OCI-LY7 (cell line): ENCODE results near the gene SLC6A4. TPM values are rescaled to one million over a fixed set of nuclear protein-coding genes. Genes with fewer than 3 reads are reported as not detected.

Experiments used
- BruUV-seq: library from RNA; stranded (reverse); fragments of 400-500 nt; replicated peaks from 2 replicates; lab custom pipeline; 2021; lab: Mats Ljungman, UMichigan
- CTCF ChIA-PET: fragments of 300-600 bp; sonication (Branson Sonifier 250); formaldehyde crosslinking; loops from one replicate; lab custom pipeline; 2022; ENCODE audit warnings: antibody characterized with exemption; ENCODE audit not compliant: unreplicated experiment; lab: Charles Lee
- POLR2A ChIA-PET: fragments of 300-600 bp; sonication (Branson Sonifier 250); formaldehyde crosslinking; loops from one replicate; lab custom pipeline; 2022; ENCODE audit warnings: antibody characterized with exemption; lab: Charles Lee
- DNase-seq: peaks from one replicate; pipeline ENCODE4 v3.0.0-alpha.2; 2015; ENCODE audit warnings: low spot score
- H2AFZ ChIP-seq: fragments of 200-600 bp; sonication (generic), shearing (Covaris generic); 2 replicates; pipeline ENCODE4 v1.6.1; 2014; ENCODE audit warnings: mild to moderate bottlenecking, antibody characterized with exemption, low read length, moderate library complexity
- H3K27ac ChIP-seq: fragments of 200-600 bp; sonication (generic); 2 replicates; pipeline ENCODE4 v1.5.1; 2014; ENCODE audit warnings: mixed run types, low read depth, mild to moderate bottlenecking, moderate library complexity, low read length, inconsistent platforms; ENCODE audit not compliant: poor library complexity, severe bottlenecking
- H3K36me3 ChIP-seq: fragments of 200-600 bp; sonication (generic); 2 replicates; pipeline ENCODE4 v1.6.1; 2014; ENCODE audit warnings: mild to moderate bottlenecking, antibody characterized with exemption, low read length, moderate library complexity, mixed read lengths; ENCODE audit not compliant: insufficient read depth
- H3K4me1 ChIP-seq: fragments of 200-600 bp; sonication (generic); 2 replicates; pipeline ENCODE4 v1.5.1; 2014; ENCODE audit warnings: mild to moderate bottlenecking, low read length; ENCODE audit not compliant: insufficient read depth, poor library complexity, severe bottlenecking
- H3K4me2 ChIP-seq: fragments of 200-600 bp; sonication (generic); 2 replicates; pipeline ENCODE4 v1.6.1; 2014; ENCODE audit warnings: mild to moderate bottlenecking, low read length
- H3K4me3 ChIP-seq: fragments of 200-600 bp; sonication (generic); 2 replicates; pipeline ENCODE4 v1.5.1; 2014; ENCODE audit warnings: mild to moderate bottlenecking, low read depth, low read length; ENCODE audit not compliant: poor library complexity, severe bottlenecking
- H3K79me2 ChIP-seq: fragments of 200-600 bp; sonication (generic); 2 replicates; pipeline ENCODE4 v1.6.1; 2016; ENCODE audit warnings: low read depth, mild to moderate bottlenecking, low read length, moderate library complexity, mixed read lengths; ENCODE audit not compliant: insufficient read depth
- H3K9me2 ChIP-seq: fragments of 200-600 bp; sonication (generic); 2 replicates; pipeline ENCODE4 v1.6.1; 2016; ENCODE audit warnings: mild to moderate bottlenecking, low read length, mixed read lengths; ENCODE audit not compliant: insufficient read depth
- H3K9me3 ChIP-seq: fragments of 200-600 bp; sonication (generic); 2 replicates; pipeline ENCODE4 v1.6.1; 2014; ENCODE audit warnings: mild to moderate bottlenecking, mixed run types, low read length, mixed read lengths
- H4K20me1 ChIP-seq: fragments of 200-600 bp; sonication (generic); 2 replicates; pipeline ENCODE4 v1.6.1; 2014; ENCODE audit warnings: mild to moderate bottlenecking, antibody characterized with exemption, low read length, moderate library complexity, mixed read lengths; ENCODE audit not compliant: insufficient read depth
- CTCF ChIP-seq: fragments of 200-600 bp; sonication (generic); conservative IDR thresholded peaks from 2 replicates; pipeline ENCODE4 v1.5.1; 2014; ENCODE audit warnings: mild to moderate bottlenecking, antibody characterized with exemption, low read length, moderate library complexity, mixed read lengths
- EZH2phosphoT487 ChIP-seq: fragments of 200-600 bp; sonication (generic); IDR thresholded peaks from 2 replicates; pipeline ENCODE4 v1.6.1; 2018; ENCODE audit warnings: low read depth, borderline replicate concordance, mild to moderate bottlenecking, mixed run types, antibody characterized with exemption, low read length, moderate library complexity, mixed read lengths
- intact Hi-C: fragments of 100-400 bp; cut with micrococcal nuclease; formaldehyde crosslinking; loops from one replicate; pipeline ENCODE4 v1.10.0; 2022; ENCODE audit not compliant: unreplicated experiment
- total RNA-seq, 2 experiments: library from RNA; depleted of rRNA in 1 of 2; stranded (reverse); fragments of >200 nt in 1 of 2; shearing (Covaris generic) in 1 of 2; gene quantifications; 2 replicates each; pipeline ENCODE4 v1.2.3, GENCODE V29; 2014 to 2022

SLC6A4 gene
- total RNA-seq, 2 experiments from 2014 or later, result 0.09 TPM; not detected in 1

- no peaks in the 10 kb centered on the region for H3K9me2 ChIP-seq
- no peak overlapping the region for H3K4me2 ChIP-seq
- no peak overlapping the region for H2AFZ ChIP-seq
- H3K36me3 ChIP-seq, result peaks cover 41% of the 10 kb centered on the region
- no peaks in the 10 kb centered on the region for H3K79me2 ChIP-seq
- H3K9me3 ChIP-seq, result no peaks in the 10 kb centered on the region
- intact Hi-C loops, result no loop called here
- no peak overlapping the region for H3K27ac ChIP-seq
- H3K4me3 ChIP-seq, result no peak overlapping the region
- CTCF ChIA-PET, result no interaction called here
- no TSS peak for BruUV-seq
- no peaks in the 10 kb centered on the region for H3K4me1 ChIP-seq
- no peak for TF ChIP-seq EZH2phosphoT487
- no peak for TF ChIP-seq CTCF
- DNase-seq, result no peak
- H4K20me1 ChIP-seq, result no peaks in the 10 kb centered on the region
- POLR2A ChIA-PET, result interaction anchor here (0.6 to 1.3 kb wide), 3 partner anchors 22 to 765 kb away, joined by 3 read pairs; no protein-coding TSS in a partner anchor
These were observed 47.9 kb downstream of the SLC6A4 start for GRCh38 chr17:30187573-30187972.

GRCh38 chr17:30186761-30187160 is 48.7 kb downstream of the SLC6A4 start:
- CTCF ChIA-PET, result no interaction called here
- H3K4me2 ChIP-seq, result no peak overlapping the region
- no peaks in the 10 kb centered on the region for H3K79me2 ChIP-seq
- H3K4me3 ChIP-seq, result no peak overlapping the region
- H3K4me1 ChIP-seq, result no peaks in the 10 kb centered on the region
- no TSS peak for BruUV-seq
- POLR2A ChIA-PET, result no interaction called here
- intact Hi-C loops, result no loop called here
- H3K36me3 ChIP-seq, result peaks cover 49% of the 10 kb centered on the region
- no peaks in the 10 kb centered on the region for H4K20me1 ChIP-seq
- H3K27ac ChIP-seq, result no peak overlapping the region
- H3K9me2 ChIP-seq, result no peaks in the 10 kb centered on the region
- TF ChIP-seq CTCF (no peak), EZH2phosphoT487 (no peak)
- no peak overlapping the region for H2AFZ ChIP-seq
- H3K9me3 ChIP-seq, result no peaks in the 10 kb centered on the region
- DNase-seq, result no peak

- ChIA-PET CTCF (no interaction called here), POLR2A (interaction anchor here (0.6 kb wide), 1 partner anchor 234 kb away, joined by 3 read pairs; no protein-coding TSS in a partner anchor)
- H3K4me2 ChIP-seq, result no peak overlapping the region
- H3K9me3 ChIP-seq, result no peaks in the 10 kb centered on the region
- peaks cover 7% of the 10 kb centered on the region for H3K4me1 ChIP-seq
- intact Hi-C loops, result no loop called here
- H3K27ac ChIP-seq, result no peak overlapping the region
- no peak for DNase-seq
- no TSS peak for BruUV-seq
- no peak overlapping the region for H2AFZ ChIP-seq
- no peak overlapping the region for H3K4me3 ChIP-seq
- TF ChIP-seq EZH2phosphoT487 (no peak), CTCF (no peak)
- no peaks in the 10 kb centered on the region for H4K20me1 ChIP-seq
- peaks cover 92% of the 10 kb centered on the region for H3K36me3 ChIP-seq
- H3K9me2 ChIP-seq, result no peaks in the 10 kb centered on the region
- H3K79me2 ChIP-seq, result no peaks in the 10 kb centered on the region
These were observed 58.6 kb downstream of the SLC6A4 start for GRCh38 chr17:30176855-30177254.
